PFSK-1 (cell line): ENCODE results near the gene SNTB2.

Experiments used
- FOXP2 ChIP-seq: optimal IDR thresholded peaks from 2 replicates; pipeline ENCODE3; 2011; ENCODE audit warnings: borderline replicate concordance, control low read depth, inconsistent platforms; ENCODE audit not compliant: insufficient read depth; ENCODE audit errors: extremely low read length, extremely low read depth
- POLR2AphosphoS5 ChIP-seq: IDR thresholded peaks from 2 replicates; pipeline ENCODE4 v1.6.1; 2012; ENCODE audit warnings: low read depth, mild to moderate bottlenecking, control low read depth, low read length, moderate library complexity
- SIN3A ChIP-seq: IDR thresholded peaks from 2 replicates; pipeline ENCODE4 v1.6.1; 2012; ENCODE audit warnings: mild to moderate bottlenecking, low read length, moderate library complexity, borderline replicate concordance; ENCODE audit not compliant: insufficient read depth
- TAF1 ChIP-seq: IDR thresholded peaks from 2 replicates; pipeline ENCODE4 v1.6.1; 2012; ENCODE audit warnings: low read length, control low read depth, borderline replicate concordance; ENCODE audit not compliant: insufficient read depth
- TF ChIP-seq, protein P1 (sequence below), 2 experiments: IDR thresholded peaks; 2 replicates each; pipeline versions ENCODE4 v1.6.1 to v1.8.0; 2011 to 2012; ENCODE audit warnings: low read depth in 2 of 2, low read length in 2 of 2, control low read depth in 1 of 2, inconsistent platforms in 1 of 2, mild to moderate bottlenecking in 1 of 2, moderate library complexity in 1 of 2; ENCODE audit not compliant: insufficient read depth in 1 of 2

The SNTB2 gene

GRCh38 chr16:69204172-69204571, 17.2 kb downstream of the SNTB2 start:
- TF ChIP-seq POLR2AphosphoS5 (no peak), SIN3A (no peak), FOXP2 (no peak), TAF1 (no peak)
- TF ChIP-seq, protein P1, sequence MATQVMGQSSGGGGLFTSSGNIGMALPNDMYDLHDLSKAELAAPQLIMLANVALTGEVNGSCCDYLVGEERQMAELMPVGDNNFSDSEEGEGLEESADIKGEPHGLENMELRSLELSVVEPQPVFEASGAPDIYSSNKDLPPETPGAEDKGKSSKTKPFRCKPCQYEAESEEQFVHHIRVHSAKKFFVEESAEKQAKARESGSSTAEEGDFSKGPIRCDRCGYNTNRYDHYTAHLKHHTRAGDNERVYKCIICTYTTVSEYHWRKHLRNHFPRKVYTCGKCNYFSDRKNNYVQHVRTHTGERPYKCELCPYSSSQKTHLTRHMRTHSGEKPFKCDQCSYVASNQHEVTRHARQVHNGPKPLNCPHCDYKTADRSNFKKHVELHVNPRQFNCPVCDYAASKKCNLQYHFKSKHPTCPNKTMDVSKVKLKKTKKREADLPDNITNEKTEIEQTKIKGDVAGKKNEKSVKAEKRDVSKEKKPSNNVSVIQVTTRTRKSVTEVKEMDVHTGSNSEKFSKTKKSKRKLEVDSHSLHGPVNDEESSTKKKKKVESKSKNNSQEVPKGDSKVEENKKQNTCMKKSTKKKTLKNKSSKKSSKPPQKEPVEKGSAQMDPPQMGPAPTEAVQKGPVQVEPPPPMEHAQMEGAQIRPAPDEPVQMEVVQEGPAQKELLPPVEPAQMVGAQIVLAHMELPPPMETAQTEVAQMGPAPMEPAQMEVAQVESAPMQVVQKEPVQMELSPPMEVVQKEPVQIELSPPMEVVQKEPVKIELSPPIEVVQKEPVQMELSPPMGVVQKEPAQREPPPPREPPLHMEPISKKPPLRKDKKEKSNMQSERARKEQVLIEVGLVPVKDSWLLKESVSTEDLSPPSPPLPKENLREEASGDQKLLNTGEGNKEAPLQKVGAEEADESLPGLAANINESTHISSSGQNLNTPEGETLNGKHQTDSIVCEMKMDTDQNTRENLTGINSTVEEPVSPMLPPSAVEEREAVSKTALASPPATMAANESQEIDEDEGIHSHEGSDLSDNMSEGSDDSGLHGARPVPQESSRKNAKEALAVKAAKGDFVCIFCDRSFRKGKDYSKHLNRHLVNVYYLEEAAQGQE (IDR thresholded peaks at IDR 0.05; ENCODE audit: insufficient read depth in 1 of 2, low read depth in 2 of 2, low read length in 2 of 2): no peak

DNA sequence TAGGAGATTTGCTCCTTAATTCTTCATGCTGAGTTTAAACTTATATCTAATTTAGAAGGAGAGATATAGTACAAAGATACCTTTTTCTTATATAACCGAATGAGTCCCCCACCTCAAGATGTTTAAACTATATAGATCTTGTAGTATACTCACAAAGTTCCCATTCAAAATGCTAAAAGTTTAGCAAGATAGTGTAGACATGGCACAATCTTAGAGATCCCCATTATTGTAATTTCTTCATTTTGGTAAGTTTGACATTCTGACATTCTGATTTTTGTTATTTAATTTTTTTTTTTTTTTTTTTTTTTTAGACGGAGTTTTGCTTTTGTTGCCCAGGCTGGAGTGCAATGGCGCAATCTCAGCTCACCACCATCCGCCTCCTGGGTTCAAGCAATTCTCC, 22.8 kb downstream of the SNTB2 start:
- TF ChIP-seq, protein P1 (IDR thresholded peaks at IDR 0.05; ENCODE audit: insufficient read depth in 1 of 2, low read depth in 2 of 2, low read length in 2 of 2): no peak
- TF ChIP-seq SIN3A (no peak), FOXP2 (no peak), POLR2AphosphoS5 (no peak), TAF1 (no peak)

DNA sequence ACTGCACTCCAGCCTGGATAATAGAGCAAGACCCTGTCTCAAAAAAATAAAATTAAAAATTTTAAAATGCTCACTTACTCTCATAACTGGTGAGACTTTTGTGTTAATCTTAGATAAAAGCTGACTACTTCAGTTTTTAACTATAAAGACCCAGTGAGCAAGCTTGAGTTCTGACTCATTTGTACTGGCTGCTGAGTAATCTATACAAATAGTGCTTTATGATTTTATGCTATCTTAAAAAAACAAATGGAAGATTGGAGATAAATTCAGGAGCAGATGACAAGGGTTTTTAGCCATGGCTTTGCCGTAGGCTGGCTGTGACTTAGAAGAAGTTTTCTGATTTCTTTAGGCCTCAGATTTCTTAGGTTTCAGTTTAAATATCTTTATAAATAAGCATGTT, 30.5 kb downstream of the SNTB2 start:
- no peak for TF ChIP-seq FOXP2
- TF ChIP-seq, protein P1 (IDR thresholded peaks at IDR 0.05; ENCODE audit: insufficient read depth in 1 of 2, low read depth in 2 of 2, low read length in 2 of 2): no peak
- TF ChIP-seq POLR2AphosphoS5: no peak
- TF ChIP-seq TAF1: no peak
- no peak for TF ChIP-seq SIN3A

- TF ChIP-seq FOXP2: no peak
- no peak for TF ChIP-seq SIN3A
- TF ChIP-seq POLR2AphosphoS5: no peak
- no peak for TF ChIP-seq TAF1
These were observed 32.3 kb downstream of the SNTB2 start for GRCh38 chr16:69219279-69219678.

DNA sequence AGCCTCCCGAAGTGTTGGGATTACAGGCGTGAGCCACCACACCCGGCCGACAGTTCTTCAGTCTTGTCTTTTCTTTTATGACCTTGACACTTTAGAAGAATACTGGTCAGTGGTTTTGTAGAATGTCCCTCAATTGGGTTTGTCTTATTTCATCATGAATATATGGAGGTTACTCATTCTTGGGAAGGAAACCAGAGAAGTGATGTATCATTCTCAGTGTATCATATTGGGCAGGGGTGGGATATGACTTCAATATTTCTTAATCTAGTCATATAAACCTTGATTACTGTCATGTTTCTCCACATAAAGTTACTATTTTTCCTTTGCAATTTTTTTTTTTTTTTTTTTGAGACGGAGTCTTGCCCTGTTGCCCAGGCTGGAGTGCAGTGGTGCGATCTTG, 36.9 kb downstream of the SNTB2 start:
- TF ChIP-seq FOXP2: no peak

- no peak for TF ChIP-seq SIN3A
These were observed 38.2 kb downstream of the SNTB2 start for GRCh38 chr16:69225121-69225520.

- TF ChIP-seq POLR2AphosphoS5 (no peak), TAF1 (no peak), FOXP2 (no peak), SIN3A (no peak)
- TF ChIP-seq, protein P1 (IDR thresholded peaks at IDR 0.05; ENCODE audit: insufficient read depth in 1 of 2, low read depth in 2 of 2, low read length in 2 of 2): no peak
These were observed 46.2 kb downstream of the SNTB2 start for GRCh38 chr16:69233124-69233523.
